Endothelial cell of umbilical vein (primary cell): ENCODE results near the gene CDCA5. TPM values are rescaled to one million over a fixed set of nuclear protein-coding genes. Genes with fewer than 3 reads are reported as not detected.

Experiments used
- BruUV-seq: library from RNA; stranded (reverse); fragments of 400-500 nt; replicated peaks from 2 replicates; lab custom pipeline; 2021; lab: Mats Ljungman, UMichigan
- CTCF ChIA-PET: fragments of 300-600, 350-600 bp; sonication (Branson Sonifier 250); formaldehyde crosslinking; loops from one replicate; lab custom pipeline; 2021; ENCODE audit warnings: antibody characterized with exemption, inconsistent platforms; lab: Charles Lee
- POLR2A ChIA-PET: fragments of 300-600, 350-600 bp; sonication (Branson Sonifier 250); formaldehyde crosslinking; loops from one replicate; lab custom pipeline; 2021; ENCODE audit warnings: antibody characterized with exemption, inconsistent platforms; lab: Charles Lee
- DNase-seq: peaks from one replicate; pipeline ENCODE4 v3.0.0-alpha.2; 2011; ENCODE audit warnings: low read depth, low spot score
- FAIRE-seq: peaks from 2 replicates; lab custom pipeline; 2011; peaks lifted over from hg19 to GRCh38; lab: Jason Lieb, UNC
- H2AFZ ChIP-seq: 2 replicates; pipeline ENCODE4 v1.6.0; 2012; ENCODE audit warnings: low read depth, low read length, control low read depth, inconsistent platforms
- H3K27ac ChIP-seq: 2 replicates; pipeline ENCODE4 v1.5.1; 2011; ENCODE audit warnings: low read depth, mild to moderate bottlenecking, control low read depth, low read length, moderate library complexity; ENCODE audit not compliant: insufficient read depth
- H3K27me3 ChIP-seq, 2 experiments: 2 replicates each; pipeline versions ENCODE4 v1.6.0 to v1.6.1; 2011; ENCODE audit warnings: low read length in 2 of 2, mixed read lengths in 1 of 2; ENCODE audit not compliant: control insufficient read depth in 2 of 2, insufficient read depth in 2 of 2
- H3K36me3 ChIP-seq, 2 experiments: 2 replicates in 1 of 2; 3 replicates in 1 of 2; pipeline ENCODE4 v1.5.1; 2011; ENCODE audit warnings: low read length in 2 of 2, mild to moderate bottlenecking in 1 of 2, moderate library complexity in 1 of 2; ENCODE audit not compliant: control insufficient read depth in 2 of 2, insufficient read depth in 2 of 2; ENCODE audit errors: extremely low read depth in 1 of 2
- H3K4me1 ChIP-seq: 3 replicates; pipeline ENCODE4 v1.5.1; 2011; ENCODE audit warnings: mild to moderate bottlenecking, low read length; ENCODE audit not compliant: control insufficient read depth, insufficient read depth; ENCODE audit errors: extremely low read depth
- H3K4me2 ChIP-seq: 2 replicates; pipeline ENCODE4 v1.6.1; 2011; ENCODE audit warnings: low read length, control low read depth, mixed read lengths; ENCODE audit not compliant: insufficient read depth
- H3K4me3 ChIP-seq, 3 experiments: fragments of 200-600 bp in 1 of 3; sonication (generic), shearing (Covaris generic) in 1 of 3; replicated peaks in 1 of 3; 2 replicates each; pipeline ENCODE4 v1.5.1; 2011 to 2016; ENCODE audit warnings: control low read depth in 3 of 3, low read length in 3 of 3, mild to moderate bottlenecking in 2 of 3, inconsistent platforms in 1 of 3, low read depth in 1 of 3, moderate library complexity in 1 of 3; ENCODE audit not compliant: insufficient read depth in 1 of 3
- H3K79me2 ChIP-seq: 2 replicates; pipeline ENCODE4 v1.6.0; 2012; ENCODE audit warnings: low read length, inconsistent platforms; ENCODE audit not compliant: control insufficient read depth, insufficient read depth
- H3K9ac ChIP-seq: replicated peaks from 2 replicates; pipeline ENCODE3; 2011; ENCODE audit warnings: low read length, control low read depth; ENCODE audit not compliant: insufficient read depth; ENCODE audit errors: extremely low read depth
- H3K9me1 ChIP-seq: replicated peaks from 3 replicates; pipeline ENCODE4 v1.6.0; 2011; ENCODE audit warnings: mild to moderate bottlenecking, low read length; ENCODE audit not compliant: control insufficient read depth, insufficient read depth; ENCODE audit errors: extremely low read depth
- H3K9me3 ChIP-seq: replicated peaks from 2 replicates; pipeline ENCODE4 v1.5.1; 2012; ENCODE audit warnings: low read length, inconsistent platforms; ENCODE audit not compliant: control insufficient read depth, insufficient read depth
- H4K20me1 ChIP-seq: replicated peaks from 2 replicates; pipeline ENCODE3; 2011; ENCODE audit warnings: mild to moderate bottlenecking, low read length; ENCODE audit not compliant: control insufficient read depth, insufficient read depth; ENCODE audit errors: extremely low read depth
- CTCF ChIP-seq, 2 donors: IDR thresholded peaks; 1 replicate in 1 of 2; 2 replicates in 1 of 2; pipeline ENCODE4 v1.5.1; 2011; ENCODE audit warnings: low read length in 2 of 2, mild to moderate bottlenecking in 2 of 2, moderate library complexity in 2 of 2, control low read depth in 1 of 2, inconsistent platforms in 1 of 2, low read depth in 1 of 2; ENCODE audit not compliant: insufficient read depth in 1 of 2; ENCODE audit errors: extremely low read depth in 1 of 2
- FOS ChIP-seq: IDR thresholded peaks from 2 replicates; pipeline ENCODE4 v1.6.1; 2011; ENCODE audit warnings: mild to moderate bottlenecking, low read length, moderate library complexity, borderline replicate concordance; ENCODE audit not compliant: insufficient read depth
- GATA2 ChIP-seq: IDR thresholded peaks from 2 replicates; pipeline ENCODE4 v1.7.0; 2011; ENCODE audit warnings: low read depth, mild to moderate bottlenecking, moderate library complexity, mixed read lengths, low read length; ENCODE audit not compliant: insufficient read length, insufficient read depth
- JUN ChIP-seq: IDR thresholded peaks from 2 replicates; pipeline ENCODE4 v1.6.1; 2011; ENCODE audit warnings: borderline replicate concordance, low read depth; ENCODE audit not compliant: insufficient read length, insufficient read depth
- MYC ChIP-seq: IDR thresholded peaks from one replicate; pipeline ENCODE4 v1.6.1; 2011; ENCODE audit warnings: mild to moderate bottlenecking, low read depth, low read length
- POLR2AphosphoS5 ChIP-seq: IDR thresholded peaks from 2 replicates; pipeline ENCODE4 v1.6.1; 2012; ENCODE audit warnings: low read depth, mild to moderate bottlenecking, control low read depth, low read length, moderate library complexity; ENCODE audit not compliant: insufficient read depth
- dilution Hi-C: fragments of 300-500 bp; cut with MboI; formaldehyde crosslinking; loops from one replicate; pipeline ENCODE4 v1.15.0; 2019; ENCODE audit warnings: low sequenced_read_pairs; ENCODE audit not compliant: extremely low pct_ligation_motif_present
- intact Hi-C: fragments of 100-400 bp; cut with micrococcal nuclease; formaldehyde crosslinking; loops from one replicate; pipeline ENCODE4 v1.10.0; 2022
- polyA plus RNA-seq, 4 experiments: library from polyadenylated mRNA; depleted of rRNA in 3 of 4; stranded (reverse) in 3 of 4; unstranded in 1 of 4; fragments of >200 nt; gene quantifications; 2 replicates each; pipeline versions ENCODE4 v1.2.1 to v1.2.3, GENCODE V29; 2011 to 2012; ENCODE audit warnings: missing spikeins in 1 of 4
- total RNA-seq: library from RNA; stranded (reverse); gene quantifications from 2 replicates; pipeline ENCODE4 v1.2.3, GENCODE V29; 2021
- TF ChIP-seq, protein P1 (sequence below): IDR thresholded peaks from 2 replicates; pipeline ENCODE4 v1.6.1; 2011; ENCODE audit not compliant: insufficient read depth, insufficient read length

The CDCA5 gene
- total and polyA plus RNA-seq, 2 donors (not counting 3 experiments of a cell fraction or from before 2014, with no cell fraction given), result 16.4 to 35.7 TPM

GRCh38 chr11:65058012-65058411, 25.8 kb downstream of the CDCA5 start:
- Histone ChIP-seq H3K27ac (no peak overlapping the region), H3K27me3 (no peaks in the 10 kb centered on the region), H3K36me3 (no peaks in the 10 kb centered on the region), H3K4me2 (no peak overlapping the region), H3K9me1 (no peaks in the 10 kb centered on the region), H3K4me3 (no peak overlapping the region), H4K20me1 (no peaks in the 10 kb centered on the region), H3K4me1 (no peaks in the 10 kb centered on the region), H2AFZ (no peak overlapping the region), H3K79me2 (no peaks in the 10 kb centered on the region), H3K9ac (no peak overlapping the region), H3K9me3 (no peaks in the 10 kb centered on the region)
- dilution Hi-C loops (no loop called here), intact Hi-C loops (no loop called here)
- POLR2A ChIA-PET, result no interaction called here
- BruUV-seq, result no TSS peak
- CTCF ChIA-PET, result interaction anchor here (1.0 kb wide), 1 partner anchor 18 kb away, joined by 3 read pairs; no protein-coding TSS in a partner anchor
- TF ChIP-seq MYC (no peak), POLR2AphosphoS5 (no peak), FOS (no peak), JUN (no peak)
- TF ChIP-seq, protein P1, sequence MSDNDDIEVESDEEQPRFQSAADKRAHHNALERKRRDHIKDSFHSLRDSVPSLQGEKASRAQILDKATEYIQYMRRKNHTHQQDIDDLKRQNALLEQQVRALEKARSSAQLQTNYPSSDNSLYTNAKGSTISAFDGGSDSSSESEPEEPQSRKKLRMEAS, result no peak
- no peak for FAIRE-seq
- no peak for DNase-seq

GRCh38 chr11:65057526-65057925, 26.3 kb downstream of the CDCA5 start:
- Histone ChIP-seq H2AFZ (no peak overlapping the region), H3K27ac (no peak overlapping the region), H3K36me3 (no peaks in the 10 kb centered on the region), H3K9me3 (no peaks in the 10 kb centered on the region), H3K27me3 (no peaks in the 10 kb centered on the region), H3K79me2 (no peaks in the 10 kb centered on the region), H3K9ac (no peak overlapping the region), H4K20me1 (no peaks in the 10 kb centered on the region), H3K4me3 (no peak overlapping the region), H3K4me1 (no peaks in the 10 kb centered on the region), H3K4me2 (no peak overlapping the region), H3K9me1 (no peaks in the 10 kb centered on the region)
- TF ChIP-seq FOS, result no peak
- TF ChIP-seq JUN, result no peak
- TF ChIP-seq CTCF (IDR thresholded peaks at IDR 0.05; ENCODE audit: extremely low read depth in 1 of 2, insufficient read depth in 1 of 2, low read depth in 1 of 2, low read length in 2 of 2), result no peak
- no peak for TF ChIP-seq GATA2
- dilution Hi-C loops, result no loop called here
- DNase-seq (no peak), FAIRE-seq (no peak)
- ChIA-PET CTCF (interaction anchor here (1.0 kb wide), 1 partner anchor 18 kb away, joined by 3 read pairs; no protein-coding TSS in a partner anchor), POLR2A (no interaction called here)
- intact Hi-C loops, result no loop called here
- BruUV-seq, result no TSS peak
